Measurements from ENCODE around the gene STAT4.
A peak's percentile ranks its signal among the peaks of the same experiment; 100 is the strongest.

The STAT4 gene

GRCh38 chr2:191015239-191015638 lies 135.6 kb downstream of the STAT4 start:
- no peak overlapping the region for H3K4me3 ChIP-seq (ENCODE audit: low read depth, low read length)
- no peak for TF ChIP-seq CTCF (IDR thresholded peaks at IDR 0.05; ENCODE audit: low read depth, low read length)

GRCh38 chr2:191014653-191015020 lies 136.2 kb downstream of the STAT4 start:
- peak overlapping the region; percentile 73 for H3K4me3 ChIP-seq (ENCODE audit: low read depth, low read length)
- no peak for TF ChIP-seq CTCF (IDR thresholded peaks at IDR 0.05; ENCODE audit: low read depth, low read length)

- TF ChIP-seq CTCF (IDR thresholded peaks at IDR 0.05; ENCODE audit: low read depth, low read length): no peak
- H3K4me3 ChIP-seq (ENCODE audit: low read depth, low read length): peak within 1 kb of the TSS; percentile 73
Measured at GRCh38 chr2:191013932-191014652, 136.7 kb downstream of the STAT4 start, which contains the start of gene STAT1. TSS of gene STAT1 (minus strand) at chr2:191014171. CDS start at chr2:191010003, 4,168 bp downstream.

GRCh38 chr2:191013682-191013931 lies 137.2 kb downstream of the STAT4 start:
- H3K4me3 ChIP-seq (ENCODE audit: low read depth, low read length): peak overlapping the region; percentile 73
- no peak for TF ChIP-seq CTCF (IDR thresholded peaks at IDR 0.05; ENCODE audit: low read depth, low read length)

- peak overlapping the region; percentile 73 for H3K4me3 ChIP-seq (ENCODE audit: low read depth, low read length)
- TF ChIP-seq CTCF (IDR thresholded peaks at IDR 0.05; ENCODE audit: low read depth, low read length): no peak
Measured at GRCh38 chr2:191012845-191013681, 137.7 kb downstream of the STAT4 start.

GRCh38 chr2:191012346-191012745 lies 138.4 kb downstream of the STAT4 start:
- no peak for TF ChIP-seq CTCF (IDR thresholded peaks at IDR 0.05; ENCODE audit: low read depth, low read length)
- peak overlapping the region; percentile 73 for H3K4me3 ChIP-seq (ENCODE audit: low read depth, low read length)

Measured in WI38 (cell line).